HG03469 (cell line): ENCODE results near the gene GNLY.

Experiments
- ATAC-seq: cut with Tn5 transposase; IDR thresholded peaks from one replicate; pipeline ENCODE4 v1.9.1; 2021; ENCODE audit warnings: mild to moderate bottlenecking, moderate library complexity, moderate number of reproducible peaks; ENCODE audit not compliant: unreplicated experiment

Gene GNLY

GRCh38 chr2:85681776-85682175 lies 12.4 kb upstream of the GNLY start:
- no peak for ATAC-seq

GRCh38 chr2:85682378-85682777 lies 11.8 kb upstream of the GNLY start:
- ATAC-seq, result no peak

GRCh38 chr2:85684380-85684779 lies 9.8 kb upstream of the GNLY start:
- ATAC-seq, result no peak

GRCh38 chr2:85684806-85685205 lies 9.4 kb upstream of the GNLY start:
- no peak for ATAC-seq

- no peak for ATAC-seq
These were observed 3.2 kb upstream of the GNLY start for GRCh38 chr2:85690932-85691331.

GRCh38 chr2:85692039-85692645 lies 2.0 kb upstream of the GNLY start:
- no peak for ATAC-seq

- ATAC-seq, result no peak
These were observed 963 bp downstream of the GNLY start for GRCh38 chr2:85695121-85695520.

GRCh38 chr2:85695691-85696668 lies 1.8 kb downstream of the GNLY start:
- ATAC-seq, result no peak

- no peak for ATAC-seq
These were observed 2.9 kb downstream of the GNLY start for GRCh38 chr2:85697096-85697495.

GRCh38 chr2:85697716-85698115 lies 3.6 kb downstream of the GNLY start:
- no peak for ATAC-seq

- ATAC-seq, result no peak
These were observed 4.2 kb downstream of the GNLY start for GRCh38 chr2:85698184-85698879.

- no peak for ATAC-seq
These were observed 4.7 kb downstream of the GNLY start for GRCh38 chr2:85698880-85699254.

GRCh38 chr2:85699325-85699724 lies 5.2 kb downstream of the GNLY start:
- ATAC-seq, result no peak

- ATAC-seq, result no peak
These were observed 8.0 kb downstream of the GNLY start for GRCh38 chr2:85702172-85702571.

GRCh38 chr2:85702800-85703199 lies 8.6 kb downstream of the GNLY start:
- no peak for ATAC-seq

GRCh38 chr2:85703329-85703728 lies 9.2 kb downstream of the GNLY start:
- ATAC-seq, result no peak

- ATAC-seq, result no peak
These were observed 9.9 kb downstream of the GNLY start for GRCh38 chr2:85704038-85704437.

- ATAC-seq, result no peak
These were observed 10.9 kb downstream of the GNLY start for GRCh38 chr2:85704800-85705679.

- no peak for ATAC-seq
These were observed 11.5 kb downstream of the GNLY start for GRCh38 chr2:85705680-85706039.

GRCh38 chr2:85706063-85706462 lies 11.9 kb downstream of the GNLY start:
- no peak for ATAC-seq
